ENCODE data around the gene TTC9B. TPM values are rescaled to one million over a fixed set of nuclear protein-coding genes. Genes with fewer than 3 reads are reported as not detected.
A peak's percentile ranks its signal among the peaks of the same experiment; 100 is the strongest.

Gene TTC9B
- total RNA-seq, 4 donors from 2014 or later = not detected

DNA sequence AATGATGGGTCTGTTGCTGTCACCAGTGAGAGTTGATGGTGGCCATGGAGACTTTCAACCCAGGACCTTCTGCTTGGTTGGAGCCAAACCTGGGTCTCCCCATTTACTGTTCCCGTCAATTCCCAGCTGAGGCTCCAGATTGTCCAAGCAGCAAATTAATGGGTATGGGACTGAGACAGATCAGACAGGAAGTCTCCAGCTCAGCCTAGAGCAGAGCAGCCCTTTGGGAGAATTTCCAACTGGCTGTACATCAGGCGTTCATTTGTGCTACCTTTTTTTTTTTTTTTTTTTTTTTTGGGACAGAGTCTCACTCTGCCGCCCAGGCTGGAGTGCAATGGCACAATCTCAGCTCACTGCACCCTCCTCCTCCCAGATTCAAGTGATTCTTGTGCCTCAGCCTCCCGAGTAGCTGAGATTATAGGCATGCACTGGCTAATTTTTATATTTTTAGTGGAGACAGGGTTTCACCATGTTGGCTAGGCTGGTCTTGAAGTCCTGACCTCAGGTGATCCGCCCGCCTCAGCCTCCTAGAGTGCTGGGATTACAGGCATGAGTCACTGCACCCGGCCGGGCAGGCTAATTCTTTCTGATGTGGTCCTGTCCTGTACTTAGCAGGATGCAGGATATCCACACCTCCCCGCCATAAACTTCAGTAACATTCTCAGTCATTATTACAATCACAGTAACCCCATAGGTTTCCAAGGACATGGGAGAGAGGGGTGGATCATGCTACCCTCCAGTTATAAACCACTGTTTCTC is 17.7 kb downstream of the TTC9B start:
- TF ChIP-seq, protein P1, sequence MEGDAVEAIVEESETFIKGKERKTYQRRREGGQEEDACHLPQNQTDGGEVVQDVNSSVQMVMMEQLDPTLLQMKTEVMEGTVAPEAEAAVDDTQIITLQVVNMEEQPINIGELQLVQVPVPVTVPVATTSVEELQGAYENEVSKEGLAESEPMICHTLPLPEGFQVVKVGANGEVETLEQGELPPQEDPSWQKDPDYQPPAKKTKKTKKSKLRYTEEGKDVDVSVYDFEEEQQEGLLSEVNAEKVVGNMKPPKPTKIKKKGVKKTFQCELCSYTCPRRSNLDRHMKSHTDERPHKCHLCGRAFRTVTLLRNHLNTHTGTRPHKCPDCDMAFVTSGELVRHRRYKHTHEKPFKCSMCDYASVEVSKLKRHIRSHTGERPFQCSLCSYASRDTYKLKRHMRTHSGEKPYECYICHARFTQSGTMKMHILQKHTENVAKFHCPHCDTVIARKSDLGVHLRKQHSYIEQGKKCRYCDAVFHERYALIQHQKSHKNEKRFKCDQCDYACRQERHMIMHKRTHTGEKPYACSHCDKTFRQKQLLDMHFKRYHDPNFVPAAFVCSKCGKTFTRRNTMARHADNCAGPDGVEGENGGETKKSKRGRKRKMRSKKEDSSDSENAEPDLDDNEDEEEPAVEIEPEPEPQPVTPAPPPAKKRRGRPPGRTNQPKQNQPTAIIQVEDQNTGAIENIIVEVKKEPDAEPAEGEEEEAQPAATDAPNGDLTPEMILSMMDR (IDR thresholded peaks at IDR 0.05 in 4 of 5, conservative IDR thresholded peaks at IDR 0.05 in 1 of 5) = no peak
- TF ChIP-seq POLR2A (IDR thresholded peaks at IDR 0.05) = no peak
- no peak overlapping the region for H3K27ac ChIP-seq
- intact Hi-C loops (cut with DNase I; ENCODE audit: low total_unique reads) (no loop called here), in situ Hi-C loops (cut with MboI; ENCODE audit: low sequenced_read_pairs in 4 of 4) (loop anchor here in 1 of 4 donors (25.0 kb wide), 1 partner anchor 213 kb away; the partner anchor contains the start of gene ZNF546)
- ATAC-seq (no peak), DNase-seq (no peak)
- no peaks in the 10 kb centered on the region for H3K9me3 ChIP-seq
- H3K27me3 ChIP-seq = no peaks in the 10 kb centered on the region
- H3K36me3 ChIP-seq = peaks cover 0 to 28% of the 10 kb centered on the region in 2 donors
- H3K4me1 ChIP-seq = no peaks in the 10 kb centered on the region
- H3K4me3 ChIP-seq = no peak overlapping the region

DNA sequence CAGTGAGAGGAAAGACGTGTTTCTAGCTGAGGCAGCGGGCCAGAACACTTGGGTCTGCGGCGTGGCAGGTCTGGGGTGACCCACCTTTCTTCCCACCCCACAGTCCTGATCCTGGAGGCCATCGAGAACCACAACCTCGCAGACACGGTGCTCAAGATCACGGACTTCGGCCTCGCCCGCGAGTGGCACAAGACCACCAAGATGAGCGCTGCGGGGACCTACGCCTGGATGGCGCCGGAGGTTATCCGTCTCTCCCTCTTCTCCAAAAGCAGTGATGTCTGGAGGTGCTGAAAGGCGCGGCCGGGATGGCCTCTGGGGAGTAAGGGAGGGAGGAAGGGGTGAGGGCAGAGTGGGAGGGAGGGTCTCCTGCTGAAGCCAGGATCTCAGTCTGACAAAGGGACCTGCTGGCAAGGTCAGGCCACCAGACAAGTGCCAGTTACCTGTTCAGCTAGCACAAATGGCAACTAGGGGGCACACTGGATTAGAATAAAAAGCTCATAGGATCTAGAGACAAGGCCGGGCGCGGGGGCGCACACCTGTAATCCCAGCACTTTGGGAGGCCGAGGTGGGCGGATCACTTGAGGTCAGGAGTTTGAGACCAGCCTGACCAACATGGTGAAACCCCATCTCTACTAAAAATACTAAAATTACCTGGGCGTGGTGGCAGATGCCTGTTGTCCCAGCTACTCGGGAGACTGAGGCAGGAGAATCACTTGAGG is 19.8 kb downstream of the TTC9B start:
- H3K9me3 ChIP-seq = no peaks in the 10 kb centered on the region
- H3K27me3 ChIP-seq = no peaks in the 10 kb centered on the region
- no peak overlapping the region for H3K27ac ChIP-seq
- H3K4me3 ChIP-seq = no peak overlapping the region
- intact Hi-C loops (cut with DNase I; ENCODE audit: low total_unique reads) = loop anchor here (10.0 kb wide), 1 partner anchor 204 kb away; the partner anchor contains the start of gene ZNF546
- ATAC-seq (no peak), DNase-seq (no peak)
- TF ChIP-seq POLR2A (IDR thresholded peaks at IDR 0.05) = no peak
- TF ChIP-seq, protein P1 (IDR thresholded peaks at IDR 0.05 in 4 of 5, conservative IDR thresholded peaks at IDR 0.05 in 1 of 5) = no peak
- H3K4me1 ChIP-seq = peaks cover 0 to 1% of the 10 kb centered on the region in 2 donors
- in situ Hi-C loops (cut with MboI; ENCODE audit: low sequenced_read_pairs in 4 of 4) = no loop called here
- H3K36me3 ChIP-seq = peaks cover 0 to 11% of the 10 kb centered on the region in 2 donors

DNA sequence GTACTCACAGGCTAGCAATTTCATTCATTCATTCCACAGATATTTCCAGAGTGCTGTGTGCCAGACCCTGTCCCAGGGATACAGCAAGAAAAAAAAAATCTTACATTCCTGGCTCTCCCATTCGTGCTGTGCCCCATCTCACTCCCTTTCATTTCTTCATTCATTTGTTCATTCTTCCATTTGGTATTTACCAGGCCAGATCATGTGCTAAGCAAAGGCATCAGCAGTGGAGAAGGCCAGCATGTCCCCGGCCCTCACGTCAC is 24.7 kb downstream of the TTC9B start:
- Histone ChIP-seq H3K4me3 (no peak overlapping the region), H3K27me3 (no peaks in the 10 kb centered on the region), H3K36me3 (no peaks in the 10 kb centered on the region), H3K9me3 (no peaks in the 10 kb centered on the region), H3K4me1 (peaks cover 12 to 19% of the 10 kb centered on the region in 2 donors), H3K27ac (no peak overlapping the region)
- DNase-seq (no peak), ATAC-seq (no peak)
- in situ Hi-C loops (cut with MboI; ENCODE audit: low sequenced_read_pairs in 4 of 4) (no loop called here), intact Hi-C loops (cut with DNase I; ENCODE audit: low total_unique reads) (loop anchor here (10.0 kb wide), 1 partner anchor 199 kb away; the partner anchor contains the start of gene ZNF546)
- TF ChIP-seq, protein P1 (IDR thresholded peaks at IDR 0.05 in 4 of 5, conservative IDR thresholded peaks at IDR 0.05 in 1 of 5) = no peak
- no peak for TF ChIP-seq POLR2A (IDR thresholded peaks at IDR 0.05)

DNA sequence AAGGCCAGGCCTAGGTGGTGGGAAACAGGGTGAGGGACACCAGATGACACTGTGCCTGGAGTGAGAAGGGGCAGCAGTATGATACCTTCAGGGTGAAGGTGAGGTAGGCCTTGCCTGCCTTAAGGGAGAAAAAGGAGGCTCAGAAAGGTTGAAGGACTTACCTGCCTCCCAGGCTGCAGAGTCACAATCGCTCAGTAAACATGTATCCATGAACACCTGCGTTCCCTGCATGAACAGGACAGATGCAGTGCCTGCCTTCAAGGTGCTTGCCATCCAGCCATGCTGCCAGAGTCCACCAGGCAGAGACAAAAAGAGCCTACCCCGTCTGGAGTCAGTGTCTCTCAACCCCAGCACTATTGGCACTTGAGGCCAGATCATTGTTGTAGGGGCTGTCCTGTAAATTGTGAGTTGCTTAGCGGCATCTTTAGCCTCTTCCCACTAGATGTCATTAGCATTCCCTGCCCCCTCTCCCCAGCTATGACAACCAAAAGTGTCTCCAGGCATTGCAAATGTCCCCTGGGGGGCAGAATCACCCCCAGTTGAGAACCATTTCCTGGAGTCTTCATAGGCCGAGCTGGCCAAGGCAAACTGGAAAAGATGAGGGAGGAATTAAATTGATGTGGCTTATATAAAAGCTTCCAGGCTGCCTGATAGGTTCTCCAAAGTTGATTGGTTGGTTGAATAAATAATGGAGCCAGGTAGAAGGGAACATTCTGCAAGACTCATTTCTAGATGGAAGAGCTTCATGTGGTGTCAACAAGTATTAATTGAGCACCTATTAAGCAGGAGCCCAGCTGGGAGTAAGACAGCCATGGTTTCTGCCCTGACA is 25.2 kb downstream of the TTC9B start:
- TF ChIP-seq, protein P1 (IDR thresholded peaks at IDR 0.05 in 4 of 5, conservative IDR thresholded peaks at IDR 0.05 in 1 of 5) = no peak
- no peak for TF ChIP-seq POLR2A (IDR thresholded peaks at IDR 0.05)
- no peak for ATAC-seq
- in situ Hi-C loops (cut with MboI; ENCODE audit: low sequenced_read_pairs in 4 of 4) (no loop called here), intact Hi-C loops (cut with DNase I; ENCODE audit: low total_unique reads) (loop anchor here (10.0 kb wide), 1 partner anchor 198 kb away; the partner anchor contains the start of gene ZNF546)
- Histone ChIP-seq H3K4me1 (peaks cover 12 to 19% of the 10 kb centered on the region in 2 donors), H3K36me3 (no peaks in the 10 kb centered on the region), H3K27me3 (no peaks in the 10 kb centered on the region), H3K27ac (no peak overlapping the region), H3K4me3 (peak overlapping the region; percentile 92 to 100 (median 98)), H3K9me3 (no peaks in the 10 kb centered on the region)
- no peak for DNase-seq

Data from gastrocnemius medialis (tissue), 4 donors.